Nephron progenitor cell (in vitro differentiated cells): ENCODE measurements around the gene ZNF76.

ENCODE experiments used
- DNase-seq: peaks from one replicate; pipeline ENCODE4 v3.0.0; 2021
- H3K27ac Mint-ChIP-seq: 2 replicates; pipeline ENCODE4 v1.8.0; 2021; ENCODE audit warnings: mild to moderate bottlenecking, moderate library complexity, mixed read lengths
- H3K27me3 Mint-ChIP-seq: 2 replicates; pipeline ENCODE4 v1.8.0; 2021; ENCODE audit warnings: mild to moderate bottlenecking, low read depth, mixed read lengths; ENCODE audit not compliant: poor library complexity
- H3K36me3 Mint-ChIP-seq: 2 replicates; pipeline ENCODE4 v1.8.0; 2021; ENCODE audit warnings: low read depth, mixed read lengths
- H3K4me1 Mint-ChIP-seq: 2 replicates; pipeline ENCODE4 v1.8.0; 2021; ENCODE audit warnings: mixed read lengths
- H3K4me3 Mint-ChIP-seq: 2 replicates; pipeline ENCODE4 v1.8.0; 2021; ENCODE audit warnings: mild to moderate bottlenecking, moderate library complexity, mixed read lengths
- H3K9me3 Mint-ChIP-seq: 2 replicates; pipeline ENCODE4 v1.8.0; 2021; ENCODE audit warnings: mild to moderate bottlenecking, moderate library complexity, mixed read lengths
- CTCF ChIP-seq: fragments of 200-600 bp; sonication (generic); IDR thresholded peaks from 2 replicates; pipeline ENCODE4 v1.5.0; 2021; ENCODE audit warnings: antibody characterized with exemption

The ZNF76 gene

GRCh38 chr6:35343092-35343834, 83.7 kb downstream of the ZNF76 start:
- H3K4me1 Mint-ChIP-seq: peaks cover 41% of the 10 kb centered on the region
- peaks cover 10% of the 10 kb centered on the region for H3K9me3 Mint-ChIP-seq
- DNase-seq: no peak
- peaks cover 21% of the 10 kb centered on the region for H3K36me3 Mint-ChIP-seq
- H3K27ac Mint-ChIP-seq: peak overlapping the region; percentile 2
- TF ChIP-seq CTCF: no peak
- no peaks in the 10 kb centered on the region for H3K27me3 Mint-ChIP-seq
- peak overlapping the region; percentile 97 for H3K4me3 Mint-ChIP-seq

- Mint-ChIP-seq H3K27me3 (no peaks in the 10 kb centered on the region), H3K9me3 (peaks cover 8% of the 10 kb centered on the region), H3K36me3 (peaks cover 28% of the 10 kb centered on the region), H3K4me3 (peak overlapping the region; percentile 97), H3K4me1 (peaks cover 46% of the 10 kb centered on the region), H3K27ac (no peak overlapping the region)
- DNase-seq: no peak
- no peak for TF ChIP-seq CTCF
These were observed 84.5 kb downstream of the ZNF76 start for GRCh38 chr6:35343835-35344550.
